GM08714 (cell line): ENCODE results near the gene PNMA6F.

Experiments used
- H3K4me3 ChIP-seq: fragments of 200-500 bp; sonication (Bioruptor generic); 2 replicates; pipeline ENCODE4 v1.5.1; 2014; ENCODE audit warnings: mild to moderate bottlenecking, low read length, inconsistent platforms
- ZNF274 ChIP-seq: IDR thresholded peaks from 2 replicates; pipeline ENCODE4 v1.6.1; 2012; ENCODE audit warnings: mild to moderate bottlenecking, low read depth, low read length

PNMA6F gene

GRCh38 chrX:153321381-153322124 is at the start of gene PNMA6F:
Gene PNMA6F, minus strand, starts transcription at chrX:153321767. Its CDS starts 1,093 bp downstream, at chrX:153320674.
- no peak within 1 kb of the TSS for H3K4me3 ChIP-seq
- TF ChIP-seq ZNF274: no peak

- TF ChIP-seq ZNF274: no peak
- no peak overlapping the region for H3K4me3 ChIP-seq
These were observed 49.7 kb upstream of the PNMA6F start for GRCh38 chrX:153371256-153371655.

GRCh38 chrX:153370293-153371055 is 48.9 kb upstream of the PNMA6F start:
- no peak for TF ChIP-seq ZNF274
- no peak overlapping the region for H3K4me3 ChIP-seq

GRCh38 chrX:153366878-153367538 is 45.4 kb upstream of the PNMA6F start:
- TF ChIP-seq ZNF274: no peak
- no peak overlapping the region for H3K4me3 ChIP-seq

GRCh38 chrX:153366119-153366518 is 44.6 kb upstream of the PNMA6F start:
- TF ChIP-seq ZNF274: no peak
- H3K4me3 ChIP-seq: no peak overlapping the region

GRCh38 chrX:153365670-153366069 is 44.1 kb upstream of the PNMA6F start:
- no peak for TF ChIP-seq ZNF274
- H3K4me3 ChIP-seq: no peak overlapping the region

GRCh38 chrX:153361781-153362397 is 40.3 kb upstream of the PNMA6F start:
- TF ChIP-seq ZNF274: no peak
- no peak overlapping the region for H3K4me3 ChIP-seq

- no peak overlapping the region for H3K4me3 ChIP-seq
- TF ChIP-seq ZNF274: no peak
These were observed 36.3 kb upstream of the PNMA6F start for GRCh38 chrX:153357877-153358276.

- no peak overlapping the region for H3K4me3 ChIP-seq
- TF ChIP-seq ZNF274: no peak
These were observed 31.8 kb upstream of the PNMA6F start for GRCh38 chrX:153353416-153353815.

- TF ChIP-seq ZNF274: no peak
- no peak overlapping the region for H3K4me3 ChIP-seq
These were observed 31.3 kb upstream of the PNMA6F start for GRCh38 chrX:153352858-153353257.

- no peak for TF ChIP-seq ZNF274
- no peak overlapping the region for H3K4me3 ChIP-seq
These were observed 30.4 kb upstream of the PNMA6F start for GRCh38 chrX:153351981-153352380.

- TF ChIP-seq ZNF274: no peak
- H3K4me3 ChIP-seq: no peak overlapping the region
These were observed 28.4 kb upstream of the PNMA6F start for GRCh38 chrX:153349952-153350351.

- TF ChIP-seq ZNF274: no peak
- no peak overlapping the region for H3K4me3 ChIP-seq
These were observed 26.9 kb upstream of the PNMA6F start for GRCh38 chrX:153348421-153348820.

GRCh38 chrX:153347530-153347929 is 26.0 kb upstream of the PNMA6F start:
- no peak for TF ChIP-seq ZNF274
- H3K4me3 ChIP-seq: no peak overlapping the region
